SHP77 treated with DMSO at 0.1 percent for 48 hours (cell line): ENCODE measurements around the gene NEK9.

Experiments used
- DNase-seq: peaks from one replicate; lab custom pipeline; 2025; lab: John Stamatoyannopoulos, UW

The NEK9 gene

DNA sequence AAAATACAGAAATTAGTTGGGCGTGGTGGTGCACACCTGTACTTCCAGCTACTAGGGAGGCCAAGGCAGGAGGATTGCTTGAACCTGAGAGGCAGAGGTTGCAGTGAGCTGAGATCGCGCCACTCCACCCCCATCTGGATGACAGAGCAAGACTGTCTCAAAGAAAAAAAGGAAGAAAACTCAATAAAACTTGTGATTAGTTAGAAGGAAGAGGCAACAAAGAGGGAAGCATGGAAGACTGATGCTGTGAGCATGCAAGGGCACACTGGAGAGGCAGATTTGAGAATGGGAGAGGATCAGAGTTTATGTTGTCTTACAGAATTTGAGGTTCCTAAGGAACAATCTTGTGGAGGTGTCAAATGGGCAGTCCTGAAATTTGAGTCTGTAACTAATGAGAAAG is 60.2 kb downstream of the NEK9 start:
- DNase-seq, result no peak

- DNase-seq, result no peak
These were observed 62.7 kb downstream of the NEK9 start for GRCh38 chr14:75064205-75064567.

GRCh38 chr14:75063491-75064204 is 63.2 kb downstream of the NEK9 start, which contains the start of gene ACYP1:
ACYP1 (minus strand) TSS chr14:75064024; CDS start chr14:75063553, 471 bp downstream.
- peak; percentile 76 for DNase-seq

- DNase-seq, result no peak
These were observed 63.8 kb downstream of the NEK9 start for GRCh38 chr14:75063013-75063412.

DNA sequence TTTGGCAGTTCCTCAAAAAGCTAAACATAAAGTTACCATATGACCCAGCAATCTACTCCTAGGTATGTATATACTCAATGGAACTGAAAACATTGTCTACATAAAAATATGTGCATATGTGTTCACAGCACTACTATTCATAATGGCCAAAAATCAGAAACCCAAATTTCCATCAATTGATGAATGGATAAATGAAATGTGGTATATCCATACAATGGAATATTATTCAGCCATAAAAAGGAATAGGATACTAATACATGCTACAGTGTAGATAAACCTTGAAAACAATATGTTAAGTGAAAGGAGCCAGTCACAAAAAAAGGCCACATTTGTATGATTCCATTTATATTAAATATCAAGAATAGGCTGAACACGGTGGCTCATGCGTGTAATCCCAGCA is 66.4 kb downstream of the NEK9 start:
- no peak for DNase-seq

GRCh38 chr14:75059642-75060041 is 67.2 kb downstream of the NEK9 start:
- no peak for DNase-seq

DNA sequence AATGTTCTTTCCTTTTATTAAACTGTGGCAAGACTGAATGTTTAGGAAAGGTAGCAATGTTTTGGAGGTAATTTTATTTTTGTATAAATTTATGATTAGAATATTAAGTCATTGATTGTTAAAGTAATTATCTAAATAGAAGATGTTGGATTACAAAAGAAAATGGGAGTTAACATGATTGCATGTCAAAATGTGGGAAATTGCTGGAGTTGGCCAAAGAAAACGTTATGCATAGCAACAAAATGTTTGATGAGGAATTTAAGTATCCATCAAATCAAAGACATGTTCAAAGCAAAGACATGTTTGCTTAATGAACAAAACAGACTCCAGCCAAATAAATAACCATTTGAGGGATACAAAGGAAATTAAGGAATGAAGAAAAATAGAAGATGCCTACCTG is 72.4 kb downstream of the NEK9 start:
- no peak for DNase-seq

DNA sequence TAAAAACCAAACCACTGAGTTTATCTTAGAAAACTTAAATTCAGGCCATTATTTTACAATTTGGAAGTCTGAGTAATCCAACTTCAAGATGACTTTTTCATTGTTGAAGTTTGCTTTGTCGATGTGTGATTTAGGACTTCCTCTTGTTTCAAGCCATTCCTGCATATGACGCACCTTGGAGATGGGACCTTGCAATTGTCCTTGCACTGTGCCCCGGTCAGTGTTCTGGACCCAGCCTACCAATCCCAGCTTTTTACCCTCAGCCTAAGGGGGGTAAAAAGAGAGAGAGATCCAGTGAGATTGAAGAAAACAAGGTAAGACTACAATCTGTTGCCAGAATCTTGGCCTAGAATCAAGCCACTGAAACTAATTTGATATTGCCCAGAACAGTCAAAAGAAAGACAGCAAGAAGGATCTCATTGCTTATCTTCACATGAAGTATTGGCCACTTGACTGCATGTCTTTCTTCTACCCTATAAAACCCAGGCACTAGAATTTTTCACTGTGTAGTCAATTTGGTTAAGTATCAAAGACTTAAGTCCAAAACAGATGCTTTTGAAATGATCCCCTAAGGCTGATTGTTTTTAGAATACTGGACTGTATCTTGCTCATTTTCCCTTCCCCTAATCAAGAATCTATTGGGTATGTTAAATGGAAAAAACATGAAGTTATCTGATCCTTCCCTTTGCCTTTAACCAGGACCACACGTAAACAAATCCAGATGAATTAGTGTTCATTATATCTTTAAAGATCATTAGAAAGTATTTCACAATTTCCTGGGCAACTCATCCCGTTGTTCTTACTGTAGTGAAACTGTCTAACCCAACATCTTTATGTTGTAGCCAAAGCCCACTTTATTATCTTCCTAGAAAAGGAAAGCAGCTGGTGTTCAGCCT is 73.2 kb downstream of the NEK9 start:
- no peak for DNase-seq

- DNase-seq, result no peak
These were observed 75.3 kb downstream of the NEK9 start for GRCh38 chr14:75051556-75051899.

GRCh38 chr14:75050852-75051555 is 75.8 kb downstream of the NEK9 start, which contains the start of gene MLH3:
MLH3 (minus strand) TSS chr14:75051467; CDS start chr14:75049655, 1,812 bp downstream.
- DNase-seq, result peak; percentile 73

GRCh38 chr14:75049731-75050201 is 77.1 kb downstream of the NEK9 start:
- no peak for DNase-seq

DNA sequence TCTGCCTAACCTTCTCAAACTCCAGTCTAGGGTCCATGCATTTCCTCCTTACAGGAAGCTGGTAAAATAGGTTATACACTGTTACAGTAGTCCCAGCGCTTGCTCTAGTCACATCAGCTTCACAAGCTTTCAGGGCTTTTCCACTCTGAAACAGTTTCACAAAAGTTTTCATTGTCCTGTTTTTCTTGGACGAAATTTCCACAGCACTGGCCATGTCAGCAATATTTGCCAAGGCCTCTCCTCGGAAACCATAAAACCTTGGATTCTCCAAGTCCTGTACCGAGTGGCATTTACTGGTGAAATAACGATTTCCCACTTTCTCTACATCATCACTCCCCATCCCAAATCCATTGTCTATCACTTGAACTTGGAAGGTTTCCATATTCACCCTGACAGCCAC is 77.7 kb downstream of the NEK9 start:
- DNase-seq, result no peak

GRCh38 chr14:75048101-75048500 is 78.7 kb downstream of the NEK9 start:
- no peak for DNase-seq

- no peak for DNase-seq
These were observed 79.3 kb downstream of the NEK9 start for GRCh38 chr14:75047506-75047905.

- no peak for DNase-seq
These were observed 79.9 kb downstream of the NEK9 start for GRCh38 chr14:75046899-75047298.

- no peak for DNase-seq
These were observed 80.6 kb downstream of the NEK9 start for GRCh38 chr14:75046275-75046674.

- no peak for DNase-seq
These were observed 82.1 kb downstream of the NEK9 start for GRCh38 chr14:75044752-75045151.

DNA sequence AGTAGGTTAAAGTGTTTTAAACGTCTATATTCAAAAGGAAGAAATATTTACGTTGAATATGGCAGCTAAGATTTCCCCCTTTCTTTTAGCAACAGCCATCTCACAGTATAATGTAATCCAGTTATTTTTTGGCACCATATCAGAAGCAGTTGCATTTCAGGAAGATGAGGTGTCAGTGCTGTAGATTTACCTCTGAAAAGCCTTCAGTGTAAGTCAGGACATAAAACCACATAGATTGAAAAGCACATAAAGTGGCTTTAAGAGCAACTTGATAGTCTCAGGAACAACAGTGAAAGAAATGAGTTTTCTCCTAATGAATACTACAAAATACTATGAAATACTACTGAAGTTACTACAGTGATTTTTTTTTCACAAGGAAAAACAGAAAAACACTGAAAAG is 82.5 kb downstream of the NEK9 start:
- DNase-seq, result no peak

- DNase-seq, result no peak
These were observed 84.8 kb downstream of the NEK9 start for GRCh38 chr14:75042035-75042434.

- no peak for DNase-seq
These were observed 85.2 kb downstream of the NEK9 start for GRCh38 chr14:75041613-75042012.

GRCh38 chr14:75040959-75041358 is 85.9 kb downstream of the NEK9 start:
- DNase-seq, result no peak

DNA sequence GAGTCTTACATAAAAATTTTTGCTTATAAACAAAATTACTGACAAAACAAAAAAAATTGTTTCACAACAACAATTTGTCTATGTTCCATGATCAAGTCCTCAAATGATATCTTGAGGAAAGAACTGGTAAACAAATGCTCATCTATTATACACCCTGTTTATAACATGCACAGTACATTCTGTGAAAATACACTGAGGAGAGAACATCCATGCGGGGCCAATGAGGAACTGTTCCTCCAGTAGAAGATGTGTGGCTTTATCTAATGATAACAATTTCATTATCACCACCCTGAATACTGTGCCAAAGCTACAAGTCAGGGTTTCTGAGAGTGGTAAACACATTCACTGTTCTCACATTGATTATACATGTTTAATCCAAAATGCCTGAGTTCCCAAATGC is 86.3 kb downstream of the NEK9 start:
- DNase-seq, result no peak

- no peak for DNase-seq
These were observed 93.9 kb downstream of the NEK9 start for GRCh38 chr14:75032939-75033338.
